Measurements from ENCODE around the gene SCPEP1.

- TF ChIP-seq CTCF (IDR thresholded peaks at IDR 0.05), result no peak
- no peak for TF ChIP-seq EP300 (IDR thresholded peaks at IDR 0.05)
- no peak for TF ChIP-seq POLR2AphosphoS5 (IDR thresholded peaks at IDR 0.05)
- no peak for TF ChIP-seq POLR2A (IDR thresholded peaks at IDR 0.05; ENCODE audit: low read depth)
Observed at GRCh38 chr17:56949595-56949994, 28.3 kb upstream of the SCPEP1 start.
